ENCODE measurements around the gene PRAMEF20. TPM values are rescaled to one million over a fixed set of nuclear protein-coding genes. Genes with fewer than 3 reads are reported as not detected.
"Not testable (repeated sequence)": the region's sequence is repeated elsewhere in the genome, so short reads cannot be mapped to it uniquely, and the experiment has no call there.

The PRAMEF20 gene
- total RNA-seq, 1 donor from 2014 or later, result not detected

GRCh38 chr1:13407811-13408210 lies 2.4 kb upstream of the PRAMEF20 start:
- Histone ChIP-seq H3K36me3 (no peaks in the 10 kb centered on the region), H3K4me1 (no peaks in the 10 kb centered on the region), H3K4me3 (no peak overlapping the region), H3K27ac (no peak overlapping the region), H3K27me3 (no peaks in the 10 kb centered on the region), H3K9me3 (no peaks in the 10 kb centered on the region)
- ATAC-seq (no peak), DNase-seq (no peak)
- TF ChIP-seq, protein P1, sequence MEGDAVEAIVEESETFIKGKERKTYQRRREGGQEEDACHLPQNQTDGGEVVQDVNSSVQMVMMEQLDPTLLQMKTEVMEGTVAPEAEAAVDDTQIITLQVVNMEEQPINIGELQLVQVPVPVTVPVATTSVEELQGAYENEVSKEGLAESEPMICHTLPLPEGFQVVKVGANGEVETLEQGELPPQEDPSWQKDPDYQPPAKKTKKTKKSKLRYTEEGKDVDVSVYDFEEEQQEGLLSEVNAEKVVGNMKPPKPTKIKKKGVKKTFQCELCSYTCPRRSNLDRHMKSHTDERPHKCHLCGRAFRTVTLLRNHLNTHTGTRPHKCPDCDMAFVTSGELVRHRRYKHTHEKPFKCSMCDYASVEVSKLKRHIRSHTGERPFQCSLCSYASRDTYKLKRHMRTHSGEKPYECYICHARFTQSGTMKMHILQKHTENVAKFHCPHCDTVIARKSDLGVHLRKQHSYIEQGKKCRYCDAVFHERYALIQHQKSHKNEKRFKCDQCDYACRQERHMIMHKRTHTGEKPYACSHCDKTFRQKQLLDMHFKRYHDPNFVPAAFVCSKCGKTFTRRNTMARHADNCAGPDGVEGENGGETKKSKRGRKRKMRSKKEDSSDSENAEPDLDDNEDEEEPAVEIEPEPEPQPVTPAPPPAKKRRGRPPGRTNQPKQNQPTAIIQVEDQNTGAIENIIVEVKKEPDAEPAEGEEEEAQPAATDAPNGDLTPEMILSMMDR (IDR thresholded peaks at IDR 0.05), result no peak
- intact Hi-C loops (cut with DNase I), result no loop called here

GRCh38 chr1:13430495-13430894 lies 20.2 kb downstream of the PRAMEF20 start:
- H3K4me3 ChIP-seq, result no peak overlapping the region
- H3K9me3 ChIP-seq, result no peaks in the 10 kb centered on the region
- intact Hi-C loops (cut with DNase I), result no loop called here
- H3K36me3 ChIP-seq, result no peaks in the 10 kb centered on the region
- ATAC-seq, result no peak
- TF ChIP-seq, protein P1 (IDR thresholded peaks at IDR 0.05), result no peak
- H3K27me3 ChIP-seq, result no peaks in the 10 kb centered on the region
- H3K27ac ChIP-seq, result no peak overlapping the region
- no peak for DNase-seq
- no peaks in the 10 kb centered on the region for H3K4me1 ChIP-seq

- DNase-seq (no peak), ATAC-seq (no peak)
- intact Hi-C loops (cut with DNase I), result no loop called here
- H3K4me1 ChIP-seq, result no peaks in the 10 kb centered on the region
- no peak overlapping the region for H3K27ac ChIP-seq
- TF ChIP-seq, protein P1 (IDR thresholded peaks at IDR 0.05), result no peak
- no peaks in the 10 kb centered on the region for H3K27me3 ChIP-seq
- H3K9me3 ChIP-seq, result no peaks in the 10 kb centered on the region
- no peaks in the 10 kb centered on the region for H3K36me3 ChIP-seq
- no peak overlapping the region for H3K4me3 ChIP-seq
These were observed 22.0 kb downstream of the PRAMEF20 start for GRCh38 chr1:13432251-13432650.

DNA sequence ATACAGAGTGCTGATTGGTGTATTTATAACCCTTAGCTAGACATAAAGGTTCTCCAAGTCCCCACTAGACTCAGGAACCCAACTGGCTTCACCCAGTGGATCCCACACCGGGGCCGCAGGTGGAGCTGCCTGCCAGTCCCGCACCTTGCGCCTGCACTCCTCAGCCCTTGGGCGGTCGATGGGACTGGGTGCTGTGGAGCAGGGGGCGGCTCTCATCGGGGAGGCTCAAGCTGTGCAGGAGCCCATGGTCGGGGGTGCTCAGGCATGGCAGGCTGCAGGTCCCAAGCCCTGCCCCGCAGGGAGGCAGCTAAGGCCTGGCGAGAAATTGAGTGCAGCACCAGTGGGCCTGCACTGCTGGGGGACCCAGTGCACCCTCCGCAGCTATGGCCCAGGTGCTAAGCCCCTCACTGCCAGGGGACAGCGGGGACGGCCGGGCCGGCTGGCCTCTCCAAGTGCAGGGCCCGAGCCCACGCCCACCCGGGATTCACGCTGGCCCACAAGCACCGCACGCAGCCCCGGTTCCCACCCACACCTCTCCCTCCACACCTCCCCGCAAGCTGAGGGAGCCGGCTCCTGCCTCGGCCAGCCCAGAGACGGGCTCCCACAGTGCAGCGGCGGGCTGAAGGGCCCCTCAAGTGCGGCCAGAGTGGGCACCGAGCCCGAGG lies 23.6 kb downstream of the PRAMEF20 start:
- DNase-seq; H3K4me3 ChIP-seq; H3K27me3 ChIP-seq; H3K9me3 ChIP-seq; H3K36me3 ChIP-seq; H3K4me1 ChIP-seq; H3K27ac ChIP-seq; ATAC-seq; intact Hi-C loops (cut with DNase I): not testable (repeated sequence)

DNA sequence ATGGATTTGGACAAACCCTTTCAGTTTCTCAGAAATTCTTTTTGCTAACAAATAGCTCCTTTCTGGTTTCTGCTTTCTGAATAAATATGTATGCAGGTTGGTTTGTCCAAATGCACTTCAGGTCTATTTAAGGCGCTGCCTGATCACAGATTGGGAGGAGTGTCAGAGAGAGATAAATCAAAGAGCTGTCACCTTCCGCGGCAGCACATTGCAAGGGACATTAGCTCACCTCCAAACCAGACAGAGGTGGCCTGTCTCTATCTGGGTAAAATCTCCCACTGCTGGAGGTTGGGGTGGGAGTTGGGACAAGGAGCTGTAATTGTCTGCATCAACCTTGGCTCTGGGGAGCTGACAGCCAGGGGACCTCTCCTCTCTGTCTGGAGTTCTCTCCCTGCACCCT lies 25.2 kb downstream of the PRAMEF20 start:
- no peak for ATAC-seq
- H3K4me3 ChIP-seq, result no peak overlapping the region
- no peaks in the 10 kb centered on the region for H3K27me3 ChIP-seq
- no peaks in the 10 kb centered on the region for H3K9me3 ChIP-seq
- TF ChIP-seq, protein P1 (IDR thresholded peaks at IDR 0.05), result no peak
- no peak overlapping the region for H3K27ac ChIP-seq
- no peak for DNase-seq
- intact Hi-C loops (cut with DNase I), result no loop called here
- no peaks in the 10 kb centered on the region for H3K4me1 ChIP-seq
- H3K36me3 ChIP-seq, result no peaks in the 10 kb centered on the region

GRCh38 chr1:13439104-13439783 lies 29.0 kb downstream of the PRAMEF20 start:
- H3K27ac ChIP-seq; H3K9me3 ChIP-seq; intact Hi-C loops (cut with DNase I); H3K27me3 ChIP-seq; H3K36me3 ChIP-seq; H3K4me1 ChIP-seq; ATAC-seq; DNase-seq; H3K4me3 ChIP-seq: not testable (repeated sequence)
